Thoracic aorta (tissue), 2 donors: ENCODE results near the gene GALM. TPM values are rescaled to one million over a fixed set of nuclear protein-coding genes. Genes with fewer than 3 reads are reported as not detected.

Experiments
- ATAC-seq: fragments of 150-250 bp; one replicate; pipeline ENCODE4 v1.8.0; 2017; ENCODE audit warnings: low read depth; ENCODE audit not compliant: insufficient number of reproducible peaks, low FRiP score
- DNase-seq: peaks from one replicate; pipeline ENCODE4 v3.0.0-alpha.2; 2020; ENCODE audit warnings: low spot score
- H3K27ac ChIP-seq, 2 donors: fragments of 200-600 bp; sonication (generic); 1 replicate in 1 of 2; 2 replicates in 1 of 2; pipeline ENCODE4 v1.5.1; 2016; ENCODE audit warnings: mild to moderate bottlenecking in 2 of 2, moderate library complexity in 2 of 2
- H3K27me3 ChIP-seq: fragments of 200-600 bp; sonication (generic); replicated peaks from 2 replicates; pipeline ENCODE4 v1.6.0; 2016; ENCODE audit warnings: mild to moderate bottlenecking; ENCODE audit not compliant: insufficient read depth
- H3K36me3 ChIP-seq: fragments of 200-600 bp; sonication (generic); one replicate; pipeline ENCODE4 v1.5.1; 2016
- H3K4me1 ChIP-seq, 2 donors: fragments of 200-600 bp; sonication (generic); 1 replicate in 1 of 2; 2 replicates in 1 of 2; pipeline versions ENCODE4 v1.5.1 to v1.6.0; 2016; ENCODE audit warnings: low read depth in 2 of 2, mild to moderate bottlenecking in 1 of 2; ENCODE audit not compliant: control insufficient read depth in 1 of 2
- H3K4me3 ChIP-seq: fragments of 200-600 bp; sonication (generic); 2 replicates; pipeline ENCODE4 v1.5.1; 2016; ENCODE audit warnings: mild to moderate bottlenecking
- H3K9me3 ChIP-seq: fragments of 200-600 bp; sonication (generic); 2 replicates; pipeline ENCODE4 v1.5.1; 2016
- CTCF ChIP-seq: fragments of 200-600 bp; sonication (generic); IDR thresholded peaks from one replicate; pipeline ENCODE4 v1.5.1; 2019; ENCODE audit warnings: antibody characterized with exemption
- total RNA-seq, 2 donors: library from RNA; depleted of rRNA; stranded (reverse); fragments of >200 nt; gene quantifications; one replicate each; pipeline versions ENCODE4 v1.1.0 to v1.2.3, GENCODE V29; 2016

Gene GALM
- total RNA-seq, 2 donors from 2014 or later: 19.5 to 25.1 TPM

GRCh38 chr2:38737925-38738324, 72.0 kb downstream of the GALM start:
- peaks cover 0 to 4% of the 10 kb centered on the region in 2 donors for H3K4me1 ChIP-seq
- no peak overlapping the region for H3K4me3 ChIP-seq
- no peaks in the 10 kb centered on the region for H3K27me3 ChIP-seq
- TF ChIP-seq CTCF: no peak
- H3K27ac ChIP-seq: peak overlapping the region in 1 of 2 donors; percentile 3
- peaks cover 23% of the 10 kb centered on the region for H3K36me3 ChIP-seq
- H3K9me3 ChIP-seq: no peaks in the 10 kb centered on the region
- no peak for ATAC-seq
- no peak for DNase-seq

- H3K4me1 ChIP-seq: peaks cover 7 to 8% of the 10 kb centered on the region in 2 donors
- H3K27ac ChIP-seq: no peak overlapping the region
- H3K36me3 ChIP-seq: peaks cover 20% of the 10 kb centered on the region
- H3K27me3 ChIP-seq: no peaks in the 10 kb centered on the region
- ATAC-seq (no peak), DNase-seq (no peak)
- no peaks in the 10 kb centered on the region for H3K9me3 ChIP-seq
- no peak for TF ChIP-seq CTCF
- no peak overlapping the region for H3K4me3 ChIP-seq
Observed at GRCh38 chr2:38739524-38739923, 73.6 kb downstream of the GALM start.

GRCh38 chr2:38740851-38741731, 75.2 kb downstream of the GALM start:
- no peak for ATAC-seq
- H3K27me3 ChIP-seq: no peaks in the 10 kb centered on the region
- peaks cover 29% of the 10 kb centered on the region for H3K36me3 ChIP-seq
- no peak for DNase-seq
- H3K4me1 ChIP-seq: peaks cover 8 to 11% of the 10 kb centered on the region in 2 donors
- H3K4me3 ChIP-seq: peak overlapping the region; percentile 48
- no peaks in the 10 kb centered on the region for H3K9me3 ChIP-seq
- peak overlapping the region in 1 of 2 donors; percentile 50 for H3K27ac ChIP-seq
- TF ChIP-seq CTCF: peak; percentile 79

GRCh38 chr2:38742797-38743559, 77.1 kb downstream of the GALM start:
- Histone ChIP-seq H3K9me3 (no peaks in the 10 kb centered on the region), H3K4me3 (no peak overlapping the region), H3K27me3 (no peaks in the 10 kb centered on the region), H3K4me1 (peaks cover 25 to 29% of the 10 kb centered on the region in 2 donors), H3K36me3 (peaks cover 42% of the 10 kb centered on the region), H3K27ac (no peak overlapping the region)
- no peak for TF ChIP-seq CTCF
- no peak for ATAC-seq
- DNase-seq: no peak

GRCh38 chr2:38743672-38744398, 77.9 kb downstream of the GALM start:
- no peak overlapping the region for H3K27ac ChIP-seq
- peaks cover 49% of the 10 kb centered on the region for H3K36me3 ChIP-seq

More at GRCh38 chr2:38743672-38744398, 77.9 kb downstream of the GALM start:
- TF ChIP-seq CTCF: no peak
- Histone ChIP-seq H3K4me3 (no peak overlapping the region), H3K9me3 (no peaks in the 10 kb centered on the region), H3K27me3 (no peaks in the 10 kb centered on the region), H3K4me1 (peaks cover 29 to 38% of the 10 kb centered on the region in 2 donors)
- DNase-seq: no peak
- no peak for ATAC-seq
